SK-N-SH (cell line): ENCODE data around the gene FCER2. TPM values are rescaled to one million over a fixed set of nuclear protein-coding genes. Genes with fewer than 3 reads are reported as not detected.

Experiments
- CTCF ChIA-PET: fragments of 300-600, 350-600 bp; formaldehyde crosslinking; extraction: SDS; loops from one replicate; lab custom pipeline; 2021; lab: Yijun Ruan, JAX
- POLR2A ChIA-PET: fragments of 350-600 bp; sonication (Branson Sonifier 250); formaldehyde crosslinking; extraction: SDS; loops from one replicate; lab custom pipeline; 2020; ENCODE audit warnings: antibody characterized with exemption, inconsistent platforms; lab: Yijun Ruan, JAX
- DNase-seq: peaks from one replicate; pipeline ENCODE4 v3.0.0; 2012
- H2AFZ ChIP-seq: fragments of 200-600 bp; sonication (generic); 2 replicates; pipeline ENCODE4 v1.8.1; 2016; ENCODE audit warnings: antibody characterized with exemption, mild to moderate bottlenecking, low read depth
- H3F3A ChIP-seq: fragments of 200-600 bp; sonication (generic); replicated peaks from 2 replicates; pipeline ENCODE3; 2016; ENCODE audit warnings: antibody characterized with exemption, mild to moderate bottlenecking; ENCODE audit not compliant: insufficient read depth
- H3K27ac ChIP-seq, 2 experiments: fragments of 200-500 bp in 1 of 2; fragments of 200-600 bp in 1 of 2; sonication (Bioruptor generic) in 1 of 2; sonication (generic), shearing (Covaris generic) in 1 of 2; 2 replicates each; pipeline versions ENCODE4 v1.5.1 to v1.6.1; 2014 to 2016; ENCODE audit warnings: low read depth in 2 of 2, inconsistent platforms in 1 of 2, low read length in 1 of 2, mild to moderate bottlenecking in 1 of 2, mixed read lengths in 1 of 2
- H3K27me3 ChIP-seq: fragments of 200-600 bp; sonication (generic), shearing (Covaris generic); 2 replicates; pipeline ENCODE4 v1.6.1; 2016; ENCODE audit warnings: mixed run types; ENCODE audit not compliant: insufficient read depth
- H3K36me3 ChIP-seq, 2 experiments: fragments of 200-500 bp in 1 of 2; fragments of 200-600 bp in 1 of 2; sonication (Bioruptor generic) in 1 of 2; sonication (generic) in 1 of 2; replicated peaks in 1 of 2; 2 replicates each; pipeline versions ENCODE3 to v1.5.1; 2014 to 2016; ENCODE audit warnings: low read length in 1 of 2, mild to moderate bottlenecking in 1 of 2; ENCODE audit not compliant: insufficient read depth in 2 of 2, control insufficient read depth in 1 of 2
- H3K4me1 ChIP-seq, 2 experiments: fragments of 200-500 bp in 1 of 2; fragments of 200-600 bp in 1 of 2; sonication (Bioruptor generic) in 1 of 2; sonication (generic), shearing (Covaris generic) in 1 of 2; 2 replicates each; pipeline versions ENCODE4 v1.5.1 to v1.6.1; 2014 to 2016; ENCODE audit warnings: low read depth in 1 of 2, low read length in 1 of 2, mixed run types in 1 of 2; ENCODE audit not compliant: insufficient read depth in 2 of 2, control insufficient read depth in 1 of 2
- H3K4me2 ChIP-seq: fragments of 200-600 bp; sonication (generic), shearing (Covaris generic); 2 replicates; pipeline ENCODE4 v1.6.1; 2017; ENCODE audit warnings: mixed run types
- H3K4me3 ChIP-seq, 2 experiments: fragments of 200-500 bp in 1 of 2; fragments of 200-600 bp in 1 of 2; sonication (Bioruptor generic) in 1 of 2; sonication (generic), shearing (Covaris generic) in 1 of 2; 2 replicates each; pipeline versions ENCODE4 v1.5.1 to v1.8.1; 2014 to 2016; ENCODE audit warnings: low read depth in 2 of 2, inconsistent platforms in 1 of 2, low read length in 1 of 2, mild to moderate bottlenecking in 1 of 2, mixed read lengths in 1 of 2, moderate library complexity in 1 of 2
- H3K79me2 ChIP-seq: fragments of 200-600 bp; sonication (generic); 2 replicates; pipeline ENCODE4 v1.8.1; 2017; ENCODE audit warnings: mild to moderate bottlenecking; ENCODE audit not compliant: insufficient read depth
- H3K9ac ChIP-seq: fragments of 200-600 bp; sonication (generic); 2 replicates; pipeline ENCODE4 v1.6.1; 2017; ENCODE audit warnings: mixed run types
- H3K9me2 ChIP-seq: fragments of 200-600 bp; sonication (generic); 2 replicates; pipeline ENCODE4 v1.6.1; 2017; ENCODE audit warnings: mixed run types
- H3K9me3 ChIP-seq: fragments of 200-600 bp; sonication (generic); 2 replicates; pipeline ENCODE4 v1.6.1; 2017; ENCODE audit warnings: mixed run types, mild to moderate bottlenecking, moderate library complexity
- H4K20me1 ChIP-seq: fragments of 200-600 bp; sonication (generic); 2 replicates; pipeline ENCODE4 v1.6.1; 2017; ENCODE audit warnings: mild to moderate bottlenecking, mixed run types; ENCODE audit not compliant: insufficient read depth
- CTCF ChIP-seq: fragments of 200-600 bp; sonication (generic); IDR thresholded peaks from 2 replicates; pipeline ENCODE4 v1.6.1; 2017; ENCODE audit warnings: antibody characterized with exemption, mild to moderate bottlenecking, moderate library complexity
- ELF1 ChIP-seq: IDR thresholded peaks from 2 replicates; pipeline ENCODE4 v1.4.0; 2012
- EP300 ChIP-seq, 2 experiments: IDR thresholded peaks; 2 replicates each; pipeline versions ENCODE4 v1.4.0 to v1.6.1; 2012; ENCODE audit warnings: borderline replicate concordance in 1 of 2, low read depth in 1 of 2, low read length in 1 of 2
- GATA2 ChIP-seq: sonication (generic); formaldehyde crosslinking; IDR thresholded peaks from 2 replicates; pipeline ENCODE4 v1.5.0; 2020; ENCODE audit warnings: mild to moderate bottlenecking, missing genetic modification reagents
- JUND ChIP-seq: IDR thresholded peaks from 2 replicates; pipeline ENCODE4 v1.4.0; 2012
- RAD21 ChIP-seq: IDR thresholded peaks from 2 replicates; pipeline ENCODE4 v1.6.1; 2012; ENCODE audit warnings: mild to moderate bottlenecking, low read length
- REST ChIP-seq: IDR thresholded peaks from 2 replicates; pipeline ENCODE4 v1.6.1; 2012; ENCODE audit warnings: mild to moderate bottlenecking, low read depth, low read length, moderate library complexity
- RXRA ChIP-seq: IDR thresholded peaks from 2 replicates; pipeline ENCODE4 v1.4.0; 2012; ENCODE audit warnings: low read depth, mild to moderate bottlenecking, borderline replicate concordance
- YY1 ChIP-seq: IDR thresholded peaks from 2 replicates; pipeline ENCODE4 v1.4.0; 2012; ENCODE audit warnings: low read depth, mild to moderate bottlenecking
- WGBS: methylation state at CpG from one replicate; pipeline ENCODE4 v1.1.6; 2017; ENCODE audit warnings: low lambda C conversion rate; 5-methylcytosine and 5-hydroxymethylcytosine counted together
- polyA plus RNA-seq, 3 experiments: library from polyadenylated mRNA; depleted of rRNA; stranded (reverse); fragments of >200 nt; gene quantifications; 2 replicates each; pipeline ENCODE4 v1.2.3, GENCODE V29; 2012
- TF ChIP-seq, protein P1 (sequence below): fragments of 150-350 bp; IDR thresholded peaks from 2 replicates; pipeline ENCODE4 v1.6.1; 2017; ENCODE audit warnings: antibody characterized with exemption, low read length, low read depth, borderline replicate concordance

The FCER2 gene
- polyA plus RNA-seq, 1 of the 3 experiments (the other 2 are of a cell fraction): not detected

DNA sequence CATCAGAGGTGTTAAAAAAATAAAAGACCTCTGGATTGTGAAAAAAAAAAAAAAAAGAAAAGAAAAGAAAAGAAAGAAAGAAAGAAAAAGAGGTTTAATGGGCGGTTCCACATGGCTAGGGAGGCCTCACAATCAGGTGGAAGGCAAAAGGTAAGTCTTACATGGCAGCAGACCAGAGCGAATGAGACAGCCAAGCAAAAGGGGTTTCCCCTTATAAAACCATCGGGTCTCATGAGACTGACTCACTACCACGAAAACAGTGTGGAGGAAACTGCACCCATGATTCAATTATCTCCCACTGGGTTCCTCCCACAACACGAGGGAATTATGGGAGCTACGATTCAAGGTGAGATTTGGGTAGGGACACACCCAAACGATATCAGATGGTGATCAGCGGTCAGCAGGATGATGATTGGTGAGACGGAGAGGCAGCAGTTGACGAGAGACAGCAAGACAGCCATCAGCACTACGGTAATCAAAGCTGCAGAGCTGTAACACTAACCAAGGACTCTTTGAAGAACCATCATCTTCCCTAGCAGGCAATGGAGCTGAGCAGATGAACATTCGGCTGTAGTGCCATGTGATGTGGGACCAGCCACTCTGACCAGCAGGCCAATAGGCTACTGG is 49.3 kb upstream of the FCER2 start:
- H3K36me3 ChIP-seq: no peaks in the 10 kb centered on the region
- TF ChIP-seq CTCF: no peak
- no peak for TF ChIP-seq JUND
- no peak for TF ChIP-seq RXRA
- TF ChIP-seq GATA2 (CRISPR knock-in tag): no peak
- TF ChIP-seq EP300 (IDR thresholded peaks at IDR 0.05; ENCODE audit: borderline replicate concordance in 1 of 2, low read depth in 1 of 2, low read length in 1 of 2): no peak
- no peak for TF ChIP-seq YY1
- no peak for TF ChIP-seq ELF1
- TF ChIP-seq, protein P1, sequence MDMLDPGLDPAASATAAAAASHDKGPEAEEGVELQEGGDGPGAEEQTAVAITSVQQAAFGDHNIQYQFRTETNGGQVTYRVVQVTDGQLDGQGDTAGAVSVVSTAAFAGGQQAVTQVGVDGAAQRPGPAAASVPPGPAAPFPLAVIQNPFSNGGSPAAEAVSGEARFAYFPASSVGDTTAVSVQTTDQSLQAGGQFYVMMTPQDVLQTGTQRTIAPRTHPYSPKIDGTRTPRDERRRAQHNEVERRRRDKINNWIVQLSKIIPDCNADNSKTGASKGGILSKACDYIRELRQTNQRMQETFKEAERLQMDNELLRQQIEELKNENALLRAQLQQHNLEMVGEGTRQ: no peak
- TF ChIP-seq REST: no peak
- TF ChIP-seq RAD21: no peak

GRCh38 chr19:7748756-7749155 is 46.8 kb upstream of the FCER2 start:
- no peak for DNase-seq
- H3K4me3 ChIP-seq: no peak overlapping the region
- H3K9me2 ChIP-seq: no peaks in the 10 kb centered on the region
- H3K4me1 ChIP-seq: no peaks in the 10 kb centered on the region
- ChIA-PET CTCF (no interaction called here), POLR2A (no interaction called here)
- H3K27me3 ChIP-seq: peaks cover 12% of the 10 kb centered on the region
- no peak overlapping the region for H3K27ac ChIP-seq
- WGBS: 3% methylated on average over 4 of the region's 4 CpGs
- no peak overlapping the region for H3K4me2 ChIP-seq
- H4K20me1 ChIP-seq: no peaks in the 10 kb centered on the region
- no peaks in the 10 kb centered on the region for H3K36me3 ChIP-seq
- no peak overlapping the region for H2AFZ ChIP-seq
- H3K9me3 ChIP-seq: no peaks in the 10 kb centered on the region
- no peak overlapping the region for H3K9ac ChIP-seq
- no peaks in the 10 kb centered on the region for H3K79me2 ChIP-seq
- no peaks in the 10 kb centered on the region for H3F3A ChIP-seq
- no peak for TF ChIP-seq REST
- TF ChIP-seq, all 33 proteins: peak for 0

More for the DNA sequence above, 49.3 kb upstream of the FCER2 start:
- Histone ChIP-seq H3K4me2 (no peak overlapping the region), H3K9ac (no peak overlapping the region), H3K4me3 (no peak overlapping the region), H3K9me3 (no peaks in the 10 kb centered on the region), H3K4me1 (no peaks in the 10 kb centered on the region), H3K9me2 (peaks cover 3% of the 10 kb centered on the region; the same call in 1 of the 2 replicates), H3K27me3 (peaks cover 17% of the 10 kb centered on the region), H3K79me2 (no peaks in the 10 kb centered on the region), H3K27ac (no peak overlapping the region), H2AFZ (no peak overlapping the region), H3F3A (no peaks in the 10 kb centered on the region), H4K20me1 (no peaks in the 10 kb centered on the region)
- no peak for DNase-seq
- CTCF ChIA-PET: interaction anchor here (1.1 kb wide), 1 partner anchor 9 kb away, joined by 3 read pairs; no protein-coding TSS in a partner anchor
- POLR2A ChIA-PET: no interaction called here
- WGBS: 15% methylated on average over 11 of the region's 12 CpGs
